ENCODE data around the gene UBE2A.

DNA sequence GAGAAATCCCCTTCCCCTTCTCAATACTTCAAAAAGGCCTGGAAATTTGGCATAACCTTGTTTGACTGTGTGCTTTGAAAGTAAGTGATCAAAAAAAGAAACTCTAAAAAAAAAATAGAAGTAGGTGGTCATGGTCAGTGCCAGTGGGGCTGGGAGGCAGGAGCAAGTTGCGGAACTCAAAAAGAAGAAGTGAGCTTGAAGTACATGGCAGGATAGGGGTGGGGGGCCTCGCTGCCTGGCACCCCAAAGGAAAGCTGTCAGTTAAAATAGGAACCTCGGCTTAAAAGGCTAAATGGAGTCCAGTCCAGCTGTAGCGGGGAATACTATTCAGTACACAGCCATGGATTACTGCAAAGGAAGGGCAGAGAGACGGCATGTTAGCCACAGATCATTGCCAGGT is 44.1 kb downstream of the UBE2A start:
- TF ChIP-seq, protein P1, sequence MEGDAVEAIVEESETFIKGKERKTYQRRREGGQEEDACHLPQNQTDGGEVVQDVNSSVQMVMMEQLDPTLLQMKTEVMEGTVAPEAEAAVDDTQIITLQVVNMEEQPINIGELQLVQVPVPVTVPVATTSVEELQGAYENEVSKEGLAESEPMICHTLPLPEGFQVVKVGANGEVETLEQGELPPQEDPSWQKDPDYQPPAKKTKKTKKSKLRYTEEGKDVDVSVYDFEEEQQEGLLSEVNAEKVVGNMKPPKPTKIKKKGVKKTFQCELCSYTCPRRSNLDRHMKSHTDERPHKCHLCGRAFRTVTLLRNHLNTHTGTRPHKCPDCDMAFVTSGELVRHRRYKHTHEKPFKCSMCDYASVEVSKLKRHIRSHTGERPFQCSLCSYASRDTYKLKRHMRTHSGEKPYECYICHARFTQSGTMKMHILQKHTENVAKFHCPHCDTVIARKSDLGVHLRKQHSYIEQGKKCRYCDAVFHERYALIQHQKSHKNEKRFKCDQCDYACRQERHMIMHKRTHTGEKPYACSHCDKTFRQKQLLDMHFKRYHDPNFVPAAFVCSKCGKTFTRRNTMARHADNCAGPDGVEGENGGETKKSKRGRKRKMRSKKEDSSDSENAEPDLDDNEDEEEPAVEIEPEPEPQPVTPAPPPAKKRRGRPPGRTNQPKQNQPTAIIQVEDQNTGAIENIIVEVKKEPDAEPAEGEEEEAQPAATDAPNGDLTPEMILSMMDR (IDR thresholded peaks at IDR 0.05): no peak
- no peak for TF ChIP-seq POLR2AphosphoS5 (IDR thresholded peaks at IDR 0.05; ENCODE audit: insufficient read depth in 1 of 2, low read depth in 1 of 2)

Measured in vagina (tissue), 2 donors.